DMS79 treated with DMSO at 0.1 percent for 48 hours (cell line): Measurements from ENCODE around the gene SPATA31C2.
"Not testable (repeated sequence)": the region's sequence is repeated elsewhere in the genome, so short reads cannot be mapped to it uniquely, and the experiment has no call there.

Experiments used
- DNase-seq: peaks from one replicate; lab custom pipeline; 2025; lab: John Stamatoyannopoulos, UW

The SPATA31C2 gene

GRCh38 chr9:88138375-88138774 is at the start of gene SPATA31C2:
TSS of gene SPATA31C2 (minus strand) at chr9:88138475. CDS start at chr9:88138446, 29 bp downstream.
- not testable (repeated sequence) for DNase-seq

GRCh38 chr9:88187631-88188030 is 49.4 kb upstream of the SPATA31C2 start:
- no peak for DNase-seq

GRCh38 chr9:88186495-88187110 is 48.3 kb upstream of the SPATA31C2 start:
- no peak for DNase-seq

- DNase-seq = no peak
These were observed 46.7 kb upstream of the SPATA31C2 start for GRCh38 chr9:88184976-88185375.

GRCh38 chr9:88183798-88184495 is 45.7 kb upstream of the SPATA31C2 start:
- DNase-seq = no peak

GRCh38 chr9:88182501-88182900 is 44.2 kb upstream of the SPATA31C2 start:
- DNase-seq = no peak

- DNase-seq = no peak
These were observed 41.9 kb upstream of the SPATA31C2 start for GRCh38 chr9:88180081-88180765.

- no peak for DNase-seq
These were observed 40.8 kb upstream of the SPATA31C2 start for GRCh38 chr9:88179062-88179521.

GRCh38 chr9:88178641-88179040 is 40.4 kb upstream of the SPATA31C2 start:
- DNase-seq = no peak

- DNase-seq = no peak
These were observed 39.1 kb upstream of the SPATA31C2 start for GRCh38 chr9:88177371-88177770.

GRCh38 chr9:88174324-88174723 is 36.0 kb upstream of the SPATA31C2 start:
- DNase-seq = no peak

GRCh38 chr9:88173378-88173999 is 35.2 kb upstream of the SPATA31C2 start:
- no peak for DNase-seq

GRCh38 chr9:88169700-88170099 is 31.4 kb upstream of the SPATA31C2 start:
- no peak for DNase-seq

GRCh38 chr9:88168564-88168963 is 30.3 kb upstream of the SPATA31C2 start:
- DNase-seq = no peak

GRCh38 chr9:88166660-88167059 is 28.4 kb upstream of the SPATA31C2 start:
- DNase-seq = no peak

- no peak for DNase-seq
These were observed 26.6 kb upstream of the SPATA31C2 start for GRCh38 chr9:88164850-88165249.

GRCh38 chr9:88161144-88161543 is 22.9 kb upstream of the SPATA31C2 start:
- no peak for DNase-seq

- DNase-seq = no peak
These were observed 5.8 kb upstream of the SPATA31C2 start for GRCh38 chr9:88143957-88144625.

GRCh38 chr9:88143179-88143578 is 4.9 kb upstream of the SPATA31C2 start:
- DNase-seq = no peak

GRCh38 chr9:88133552-88133951 is 4.7 kb downstream of the SPATA31C2 start:
- DNase-seq = not testable (repeated sequence)

- DNase-seq = not testable (repeated sequence)
These were observed 8.7 kb downstream of the SPATA31C2 start for GRCh38 chr9:88129556-88129955.
